ENCODE measurements around the gene TRIM34. TPM values are rescaled to one million over a fixed set of nuclear protein-coding genes. Genes with fewer than 3 reads are reported as not detected.
"Not testable (repeated sequence)": the region's sequence is repeated elsewhere in the genome, so short reads cannot be mapped to it uniquely, and the experiment has no call there.

The TRIM34 gene
- total and polyA plus RNA-seq, 4 donors = 1.7 to 3.8 (median 2.5) TPM

DNA sequence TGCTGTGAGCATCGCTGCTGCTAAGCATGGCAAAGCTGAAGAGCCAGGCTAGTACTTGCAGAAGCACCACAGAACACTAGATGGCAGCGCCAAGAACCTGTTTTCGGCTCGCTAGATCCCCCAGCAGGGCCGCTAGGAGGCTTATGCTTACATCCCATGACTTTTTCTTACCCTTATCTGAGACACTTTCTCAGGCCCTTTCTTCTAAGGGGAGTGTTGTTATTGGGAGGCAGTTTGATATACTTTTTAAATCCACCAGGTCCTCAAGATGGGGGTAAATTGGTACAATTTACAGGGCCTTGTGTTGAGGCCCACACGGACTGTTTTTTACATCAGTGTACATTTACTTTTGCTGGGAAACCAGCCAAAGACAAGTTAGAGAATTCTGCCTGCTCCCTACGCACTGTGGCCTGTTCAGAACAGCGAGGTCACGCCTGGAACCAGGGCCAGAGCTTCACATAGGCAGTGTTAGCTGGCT lies 24.4 kb upstream of the TRIM34 start:
- WGBS = 30% methylated on average over 9 of the region's 9 CpGs
- no peaks in the 10 kb centered on the region for H3K27me3 ChIP-seq (ENCODE audit: control insufficient read depth in 4 of 4, insufficient read depth in 4 of 4, low read length in 3 of 4)
- no peak overlapping the region for H3K4me3 ChIP-seq (ENCODE audit: low read depth in 1 of 3, low read length in 3 of 3)
- H3K4me1 ChIP-seq (ENCODE audit: control insufficient read depth in 4 of 4, insufficient read depth in 4 of 4, low read length in 3 of 4) = peaks cover 0 to 11% (median 6%) of the 10 kb centered on the region in 4 donors
- peak overlapping the region in 1 of 2 donors; percentile 6 for H3K27ac ChIP-seq (ENCODE audit: low read depth in 1 of 2, low read length in 2 of 2)
- H3K36me3 ChIP-seq (ENCODE audit: control insufficient read depth in 4 of 4, insufficient read depth in 3 of 4, low read depth in 1 of 4, low read length in 3 of 4) = no peaks in the 10 kb centered on the region
- no peak overlapping the region for H3K9ac ChIP-seq (ENCODE audit: low read depth in 1 of 2, low read length in 2 of 2)
- TF ChIP-seq, protein P1, sequence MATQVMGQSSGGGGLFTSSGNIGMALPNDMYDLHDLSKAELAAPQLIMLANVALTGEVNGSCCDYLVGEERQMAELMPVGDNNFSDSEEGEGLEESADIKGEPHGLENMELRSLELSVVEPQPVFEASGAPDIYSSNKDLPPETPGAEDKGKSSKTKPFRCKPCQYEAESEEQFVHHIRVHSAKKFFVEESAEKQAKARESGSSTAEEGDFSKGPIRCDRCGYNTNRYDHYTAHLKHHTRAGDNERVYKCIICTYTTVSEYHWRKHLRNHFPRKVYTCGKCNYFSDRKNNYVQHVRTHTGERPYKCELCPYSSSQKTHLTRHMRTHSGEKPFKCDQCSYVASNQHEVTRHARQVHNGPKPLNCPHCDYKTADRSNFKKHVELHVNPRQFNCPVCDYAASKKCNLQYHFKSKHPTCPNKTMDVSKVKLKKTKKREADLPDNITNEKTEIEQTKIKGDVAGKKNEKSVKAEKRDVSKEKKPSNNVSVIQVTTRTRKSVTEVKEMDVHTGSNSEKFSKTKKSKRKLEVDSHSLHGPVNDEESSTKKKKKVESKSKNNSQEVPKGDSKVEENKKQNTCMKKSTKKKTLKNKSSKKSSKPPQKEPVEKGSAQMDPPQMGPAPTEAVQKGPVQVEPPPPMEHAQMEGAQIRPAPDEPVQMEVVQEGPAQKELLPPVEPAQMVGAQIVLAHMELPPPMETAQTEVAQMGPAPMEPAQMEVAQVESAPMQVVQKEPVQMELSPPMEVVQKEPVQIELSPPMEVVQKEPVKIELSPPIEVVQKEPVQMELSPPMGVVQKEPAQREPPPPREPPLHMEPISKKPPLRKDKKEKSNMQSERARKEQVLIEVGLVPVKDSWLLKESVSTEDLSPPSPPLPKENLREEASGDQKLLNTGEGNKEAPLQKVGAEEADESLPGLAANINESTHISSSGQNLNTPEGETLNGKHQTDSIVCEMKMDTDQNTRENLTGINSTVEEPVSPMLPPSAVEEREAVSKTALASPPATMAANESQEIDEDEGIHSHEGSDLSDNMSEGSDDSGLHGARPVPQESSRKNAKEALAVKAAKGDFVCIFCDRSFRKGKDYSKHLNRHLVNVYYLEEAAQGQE (IDR thresholded peaks at IDR 0.05) = no peak
- TF ChIP-seq RAD21 (IDR thresholded peaks at IDR 0.05) = peak; percentile 82 to 86
- TF ChIP-seq, protein P2, sequence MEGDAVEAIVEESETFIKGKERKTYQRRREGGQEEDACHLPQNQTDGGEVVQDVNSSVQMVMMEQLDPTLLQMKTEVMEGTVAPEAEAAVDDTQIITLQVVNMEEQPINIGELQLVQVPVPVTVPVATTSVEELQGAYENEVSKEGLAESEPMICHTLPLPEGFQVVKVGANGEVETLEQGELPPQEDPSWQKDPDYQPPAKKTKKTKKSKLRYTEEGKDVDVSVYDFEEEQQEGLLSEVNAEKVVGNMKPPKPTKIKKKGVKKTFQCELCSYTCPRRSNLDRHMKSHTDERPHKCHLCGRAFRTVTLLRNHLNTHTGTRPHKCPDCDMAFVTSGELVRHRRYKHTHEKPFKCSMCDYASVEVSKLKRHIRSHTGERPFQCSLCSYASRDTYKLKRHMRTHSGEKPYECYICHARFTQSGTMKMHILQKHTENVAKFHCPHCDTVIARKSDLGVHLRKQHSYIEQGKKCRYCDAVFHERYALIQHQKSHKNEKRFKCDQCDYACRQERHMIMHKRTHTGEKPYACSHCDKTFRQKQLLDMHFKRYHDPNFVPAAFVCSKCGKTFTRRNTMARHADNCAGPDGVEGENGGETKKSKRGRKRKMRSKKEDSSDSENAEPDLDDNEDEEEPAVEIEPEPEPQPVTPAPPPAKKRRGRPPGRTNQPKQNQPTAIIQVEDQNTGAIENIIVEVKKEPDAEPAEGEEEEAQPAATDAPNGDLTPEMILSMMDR (IDR thresholded peaks at IDR 0.05; ENCODE audit: low read depth, low read length, missing input control) = peak; percentile 70
- TF ChIP-seq, protein P3, sequence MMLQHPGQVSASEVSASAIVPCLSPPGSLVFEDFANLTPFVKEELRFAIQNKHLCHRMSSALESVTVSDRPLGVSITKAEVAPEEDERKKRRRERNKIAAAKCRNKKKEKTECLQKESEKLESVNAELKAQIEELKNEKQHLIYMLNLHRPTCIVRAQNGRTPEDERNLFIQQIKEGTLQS (IDR thresholded peaks at IDR 0.05) = no peak
- TF ChIP-seq SP1 (IDR thresholded peaks at IDR 0.05) = peak; percentile 27
- TF ChIP-seq RXRA (IDR thresholded peaks at IDR 0.05) = peak in 1 of 2 donors; percentile 35
- TF ChIP-seq HNF4A (conservative IDR thresholded peaks at IDR 0.05) = peak in 1 of 2 donors; percentile 27
- peak; percentile 22 for TF ChIP-seq HNF4G (IDR thresholded peaks at IDR 0.05)
- no peak for TF ChIP-seq NR2F2 (IDR thresholded peaks at IDR 0.05)
- DNase-seq (ENCODE audit: low spot score) = peak; percentile 52
- H3K9me3 ChIP-seq (ENCODE audit: control insufficient read depth in 4 of 4, low read length in 3 of 4) = no peaks in the 10 kb centered on the region

DNA sequence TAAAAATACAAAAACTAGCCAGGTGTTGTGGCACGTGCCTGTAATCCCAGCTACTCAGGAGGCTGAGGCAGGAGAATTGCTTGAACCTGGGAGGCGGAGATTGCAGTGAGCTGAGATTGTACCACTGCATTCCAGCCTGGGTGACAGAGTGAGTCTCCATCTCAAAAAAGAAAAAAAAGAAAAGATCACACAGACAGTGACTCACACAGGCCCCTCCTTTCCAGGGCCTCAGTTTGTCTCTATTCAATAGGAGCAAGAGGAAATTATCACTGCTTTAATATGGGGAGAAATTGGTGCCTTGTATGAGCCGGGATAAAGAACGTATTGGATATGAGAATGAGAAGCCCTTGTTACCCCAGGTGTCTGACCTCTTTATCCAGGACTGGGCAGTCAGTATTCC lies 22.0 kb upstream of the TRIM34 start:
- H3K9ac ChIP-seq (ENCODE audit: low read depth in 1 of 2, low read length in 2 of 2); H3K4me3 ChIP-seq (ENCODE audit: low read depth in 1 of 3, low read length in 3 of 3); H3K27me3 ChIP-seq (ENCODE audit: control insufficient read depth in 4 of 4, insufficient read depth in 4 of 4, low read length in 3 of 4); H3K4me1 ChIP-seq (ENCODE audit: control insufficient read depth in 4 of 4, insufficient read depth in 4 of 4, low read length in 3 of 4); DNase-seq (ENCODE audit: low spot score); H3K36me3 ChIP-seq (ENCODE audit: control insufficient read depth in 4 of 4, insufficient read depth in 3 of 4, low read depth in 1 of 4, low read length in 3 of 4); H3K9me3 ChIP-seq (ENCODE audit: control insufficient read depth in 4 of 4, low read length in 3 of 4); H3K27ac ChIP-seq (ENCODE audit: low read depth in 1 of 2, low read length in 2 of 2): not testable (repeated sequence)
- WGBS = 95% methylated on average over 4 of the region's 4 CpGs

DNA sequence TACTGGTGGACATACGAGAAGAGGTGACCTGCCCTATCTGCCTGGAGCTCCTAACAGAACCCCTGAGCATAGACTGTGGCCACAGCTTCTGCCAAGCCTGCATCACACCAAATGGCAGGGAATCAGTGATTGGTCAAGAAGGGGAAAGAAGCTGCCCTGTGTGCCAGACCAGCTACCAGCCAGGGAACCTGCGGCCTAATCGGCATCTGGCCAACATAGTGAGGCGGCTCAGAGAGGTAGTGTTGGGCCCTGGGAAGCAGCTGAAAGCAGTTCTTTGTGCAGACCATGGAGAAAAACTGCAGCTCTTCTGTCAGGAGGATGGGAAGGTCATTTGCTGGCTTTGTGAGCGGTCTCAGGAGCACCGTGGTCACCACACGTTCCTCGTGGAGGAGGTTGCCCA lies 21.5 kb upstream of the TRIM34 start:
- H3K4me1 ChIP-seq (ENCODE audit: control insufficient read depth in 4 of 4, insufficient read depth in 4 of 4, low read length in 3 of 4) = no peaks in the 10 kb centered on the region
- no peak overlapping the region for H3K9ac ChIP-seq (ENCODE audit: low read depth in 1 of 2, low read length in 2 of 2)
- no peak overlapping the region for H3K27ac ChIP-seq (ENCODE audit: low read depth in 1 of 2, low read length in 2 of 2)
- H3K27me3 ChIP-seq (ENCODE audit: control insufficient read depth in 4 of 4, insufficient read depth in 4 of 4, low read length in 3 of 4) = no peaks in the 10 kb centered on the region
- no peaks in the 10 kb centered on the region for H3K36me3 ChIP-seq (ENCODE audit: control insufficient read depth in 4 of 4, insufficient read depth in 3 of 4, low read depth in 1 of 4, low read length in 3 of 4)
- TF ChIP-seq HNF4A (conservative IDR thresholded peaks at IDR 0.05) (no peak), RAD21 (IDR thresholded peaks at IDR 0.05) (no peak), YY1 (IDR thresholded peaks at IDR 0.05) (no peak), FOXA2 (IDR thresholded peaks at IDR 0.05) (no peak)
- DNase-seq (ENCODE audit: low spot score) = no peak
- no peaks in the 10 kb centered on the region for H3K9me3 ChIP-seq (ENCODE audit: control insufficient read depth in 4 of 4, low read length in 3 of 4)
- no peak overlapping the region for H3K4me3 ChIP-seq (ENCODE audit: low read depth in 1 of 3, low read length in 3 of 3)
- WGBS = 94% methylated on average over 8 of the region's 8 CpGs

Data from liver (tissue), 9 donors.